Activated naive CD4-positive, alpha-beta T cell treated with anti-CD3 and anti-CD28 coated beads, Interleukin-2, amount 10 ng/mL, durations not matched to agents 7 days and 5 days (primary cell): ENCODE data around the gene CTNNBIP1.

Source experiments
- CTCF ChIA-PET: fragments of 350-600 bp; sonication (Branson Sonifier 250); formaldehyde crosslinking; loops from one replicate; lab custom pipeline; 2021; ENCODE audit warnings: antibody characterized with exemption; lab: Charles Lee
- DNase-seq: peaks from one replicate; pipeline ENCODE4 v3.0.0-alpha.2; 2020
- H3K27ac Mint-ChIP-seq: one replicate; pipeline ENCODE4 v1.8.0; 2021; ENCODE audit warnings: mild to moderate bottlenecking, moderate library complexity, mixed read lengths
- H3K27me3 Mint-ChIP-seq: one replicate; pipeline ENCODE4 v1.8.0; 2021; ENCODE audit warnings: mild to moderate bottlenecking, mixed read lengths
- H3K36me3 Mint-ChIP-seq: one replicate; pipeline ENCODE4 v1.8.0; 2021; ENCODE audit warnings: mixed read lengths
- H3K4me1 Mint-ChIP-seq: one replicate; pipeline ENCODE4 v1.8.0; 2021; ENCODE audit warnings: mixed read lengths
- H3K4me3 Mint-ChIP-seq: one replicate; pipeline ENCODE4 v1.8.0; 2021; ENCODE audit warnings: mild to moderate bottlenecking, moderate library complexity, mixed read lengths
- H3K9me3 Mint-ChIP-seq: one replicate; pipeline ENCODE4 v1.8.0; 2021; ENCODE audit warnings: mixed read lengths

CTNNBIP1 gene

GRCh38 chr1:9894115-9894514 is 16.0 kb downstream of the CTNNBIP1 start:
- no peak for DNase-seq
- Mint-ChIP-seq H3K36me3 (no peaks in the 10 kb centered on the region), H3K4me1 (peaks cover 16% of the 10 kb centered on the region), H3K4me3 (no peak overlapping the region), H3K27me3 (no peaks in the 10 kb centered on the region), H3K9me3 (no peaks in the 10 kb centered on the region), H3K27ac (no peak overlapping the region)
- CTCF ChIA-PET: no interaction called here

- Mint-ChIP-seq H3K4me3 (no peak overlapping the region), H3K9me3 (no peaks in the 10 kb centered on the region), H3K36me3 (no peaks in the 10 kb centered on the region), H3K27me3 (no peaks in the 10 kb centered on the region), H3K4me1 (peaks cover 16% of the 10 kb centered on the region), H3K27ac (no peak overlapping the region)
- DNase-seq: no peak
- CTCF ChIA-PET: interaction anchor here (1.1 kb wide), 1 partner anchor 11 kb away, joined by 3 read pairs; no protein-coding TSS in a partner anchor
These were observed 17.2 kb downstream of the CTNNBIP1 start for GRCh38 chr1:9892563-9893528.

- Mint-ChIP-seq H3K4me1 (peaks cover 16% of the 10 kb centered on the region), H3K27me3 (no peaks in the 10 kb centered on the region), H3K36me3 (no peaks in the 10 kb centered on the region), H3K9me3 (no peaks in the 10 kb centered on the region), H3K27ac (no peak overlapping the region), H3K4me3 (no peak overlapping the region)
- DNase-seq: no peak
- CTCF ChIA-PET: interaction anchor here (0.8 to 1.4 kb wide), 2 partner anchors 13 to 14 kb away, joined by 3 to 4 read pairs; no protein-coding TSS in a partner anchor
These were observed 18.9 kb downstream of the CTNNBIP1 start for GRCh38 chr1:9891207-9891606.

- Mint-ChIP-seq H3K9me3 (no peaks in the 10 kb centered on the region), H3K27me3 (no peaks in the 10 kb centered on the region), H3K36me3 (no peaks in the 10 kb centered on the region), H3K4me3 (no peak overlapping the region), H3K4me1 (peaks cover 16% of the 10 kb centered on the region), H3K27ac (no peak overlapping the region)
- CTCF ChIA-PET: interaction anchor here (0.8 to 1.4 kb wide), 3 partner anchors 13 to 15 kb away, joined by 3 to 4 read pairs (median 4); no protein-coding TSS in a partner anchor
- DNase-seq: no peak
These were observed 19.8 kb downstream of the CTNNBIP1 start for GRCh38 chr1:9890224-9890731.

- no peaks in the 10 kb centered on the region for H3K27me3 Mint-ChIP-seq
- H3K27ac Mint-ChIP-seq: no peak overlapping the region
- no peak overlapping the region for H3K4me3 Mint-ChIP-seq
- H3K36me3 Mint-ChIP-seq: no peaks in the 10 kb centered on the region
- H3K9me3 Mint-ChIP-seq: no peaks in the 10 kb centered on the region
- no peak for DNase-seq
- CTCF ChIA-PET: no interaction called here
- H3K4me1 Mint-ChIP-seq: peaks cover 16% of the 10 kb centered on the region
These were observed 20.7 kb downstream of the CTNNBIP1 start for GRCh38 chr1:9889411-9889810.

- DNase-seq: no peak
- Mint-ChIP-seq H3K27ac (no peak overlapping the region), H3K4me3 (no peak overlapping the region), H3K9me3 (no peaks in the 10 kb centered on the region), H3K4me1 (peaks cover 14% of the 10 kb centered on the region), H3K36me3 (no peaks in the 10 kb centered on the region), H3K27me3 (no peaks in the 10 kb centered on the region)
- CTCF ChIA-PET: no interaction called here
These were observed 21.2 kb downstream of the CTNNBIP1 start for GRCh38 chr1:9888886-9889285.

GRCh38 chr1:9887070-9887469 is 23.0 kb downstream of the CTNNBIP1 start:
- Mint-ChIP-seq H3K27ac (no peak overlapping the region), H3K36me3 (no peaks in the 10 kb centered on the region), H3K27me3 (no peaks in the 10 kb centered on the region), H3K4me1 (peaks cover 12% of the 10 kb centered on the region), H3K4me3 (no peak overlapping the region), H3K9me3 (no peaks in the 10 kb centered on the region)
- DNase-seq: no peak
- CTCF ChIA-PET: no interaction called here

- Mint-ChIP-seq H3K27ac (no peak overlapping the region), H3K9me3 (no peaks in the 10 kb centered on the region), H3K27me3 (no peaks in the 10 kb centered on the region), H3K4me1 (peaks cover 17% of the 10 kb centered on the region), H3K4me3 (no peak overlapping the region), H3K36me3 (no peaks in the 10 kb centered on the region)
- CTCF ChIA-PET: no interaction called here
- DNase-seq: no peak
These were observed 23.9 kb downstream of the CTNNBIP1 start for GRCh38 chr1:9886092-9886742.

- peaks cover 17% of the 10 kb centered on the region for H3K4me1 Mint-ChIP-seq
- no peaks in the 10 kb centered on the region for H3K27me3 Mint-ChIP-seq
- H3K27ac Mint-ChIP-seq: no peak overlapping the region
- no peak overlapping the region for H3K4me3 Mint-ChIP-seq
- H3K36me3 Mint-ChIP-seq: no peaks in the 10 kb centered on the region
- CTCF ChIA-PET: interaction anchor here (1.3 kb wide), 1 partner anchor 9 kb away, joined by 4 read pairs; no protein-coding TSS in a partner anchor
- H3K9me3 Mint-ChIP-seq: no peaks in the 10 kb centered on the region
- DNase-seq: no peak
These were observed 25.3 kb downstream of the CTNNBIP1 start for GRCh38 chr1:9884805-9885204.

- Mint-ChIP-seq H3K27ac (no peak overlapping the region), H3K4me1 (peaks cover 17% of the 10 kb centered on the region), H3K36me3 (no peaks in the 10 kb centered on the region), H3K4me3 (no peak overlapping the region), H3K27me3 (no peaks in the 10 kb centered on the region), H3K9me3 (no peaks in the 10 kb centered on the region)
- DNase-seq: no peak
- CTCF ChIA-PET: interaction anchor here (1.3 kb wide), 1 partner anchor 8 kb away, joined by 4 read pairs; no protein-coding TSS in a partner anchor
These were observed 26.3 kb downstream of the CTNNBIP1 start for GRCh38 chr1:9883585-9884449.

- H3K4me3 Mint-ChIP-seq: no peak overlapping the region
These were observed 27.1 kb downstream of the CTNNBIP1 start for GRCh38 chr1:9882945-9883303.

GRCh38 chr1:9882296-9882944 is 27.6 kb downstream of the CTNNBIP1 start:
- Mint-ChIP-seq H3K4me3 (no peak overlapping the region), H3K9me3 (no peaks in the 10 kb centered on the region), H3K4me1 (peaks cover 17% of the 10 kb centered on the region), H3K27ac (peak overlapping the region; percentile 78), H3K36me3 (no peaks in the 10 kb centered on the region), H3K27me3 (no peaks in the 10 kb centered on the region)
- CTCF ChIA-PET: interaction anchor here (1.1 kb wide), 1 partner anchor 11 kb away, joined by 3 read pairs; no protein-coding TSS in a partner anchor
- no peak for DNase-seq

More at GRCh38 chr1:9882945-9883303, 27.1 kb downstream of the CTNNBIP1 start:
- Mint-ChIP-seq H3K9me3 (no peaks in the 10 kb centered on the region), H3K27ac (no peak overlapping the region), H3K36me3 (no peaks in the 10 kb centered on the region), H3K27me3 (no peaks in the 10 kb centered on the region), H3K4me1 (peaks cover 17% of the 10 kb centered on the region)
- DNase-seq: no peak
- CTCF ChIA-PET: no interaction called here

GRCh38 chr1:9881838-9882249 is 28.2 kb downstream of the CTNNBIP1 start:
- no peaks in the 10 kb centered on the region for H3K9me3 Mint-ChIP-seq
- DNase-seq: no peak
- H3K4me3 Mint-ChIP-seq: no peak overlapping the region
- H3K27ac Mint-ChIP-seq: peak overlapping the region; percentile 78
- CTCF ChIA-PET: interaction anchor here (1.1 kb wide), 1 partner anchor 11 kb away, joined by 3 read pairs; no protein-coding TSS in a partner anchor
- H3K27me3 Mint-ChIP-seq: no peaks in the 10 kb centered on the region
- peaks cover 17% of the 10 kb centered on the region for H3K4me1 Mint-ChIP-seq
- no peaks in the 10 kb centered on the region for H3K36me3 Mint-ChIP-seq
